CD14-positive monocyte (primary cell): ENCODE measurements around the gene MCU. TPM values are rescaled to one million over a fixed set of nuclear protein-coding genes. Genes with fewer than 3 reads are reported as not detected.

Source experiments
- DNase-seq, 3 donors: peaks; one replicate each; pipeline ENCODE4 v3.0.0-alpha.2; 2011 to 2022
- H2AFZ ChIP-seq: 2 replicates; pipeline ENCODE4 v1.6.0; 2012; ENCODE audit warnings: mild to moderate bottlenecking, low read depth, low read length, inconsistent platforms; ENCODE audit not compliant: insufficient read depth, poor library complexity, severe bottlenecking
- H3K27ac ChIP-seq, 2 donors: 1 replicate in 1 of 2; 2 replicates in 1 of 2; pipeline ENCODE4 v1.5.1; 2012 to 2013; ENCODE audit warnings: low read length in 2 of 2, control low read depth in 1 of 2, inconsistent platforms in 1 of 2, low read depth in 1 of 2, mild to moderate bottlenecking in 1 of 2
- H3K27me3 ChIP-seq, 2 donors: one replicate each; pipeline versions ENCODE4 v1.6.0 to v1.6.1; 2011 to 2013; ENCODE audit warnings: low read length in 2 of 2; ENCODE audit not compliant: control insufficient read depth in 2 of 2, insufficient read depth in 2 of 2
- H3K36me3 ChIP-seq, 2 donors: replicated peaks in 1 of 2; 1 replicate in 1 of 2; 2 replicates in 1 of 2; pipeline versions ENCODE4 v1.5.1 to v1.6.1; 2012 to 2013; ENCODE audit warnings: low read length in 2 of 2, control low read depth in 1 of 2, inconsistent platforms in 1 of 2, mild to moderate bottlenecking in 1 of 2; ENCODE audit not compliant: insufficient read depth in 2 of 2, control insufficient read depth in 1 of 2
- H3K4me1 ChIP-seq, 2 donors: 1 replicate in 1 of 2; 2 replicates in 1 of 2; pipeline versions ENCODE4 v1.5.1 to v1.6.1; 2012 to 2013; ENCODE audit warnings: low read length in 2 of 2, control low read depth in 1 of 2, inconsistent platforms in 1 of 2, mild to moderate bottlenecking in 1 of 2, moderate library complexity in 1 of 2; ENCODE audit not compliant: insufficient read depth in 2 of 2, control insufficient read depth in 1 of 2
- H3K4me2 ChIP-seq: replicated peaks from 2 replicates; pipeline ENCODE3; 2012; ENCODE audit warnings: low read length, moderate library complexity, mild to moderate bottlenecking; ENCODE audit not compliant: poor library complexity, severe bottlenecking; ENCODE audit errors: extremely low read depth
- H3K4me3 ChIP-seq, 3 experiments: fragments of 200-600 bp in 1 of 3; sonication (generic) in 1 of 3; replicated peaks in 1 of 3; 1 replicate in 2 of 3; 2 replicates in 1 of 3; pipeline ENCODE4 v1.5.1; 2011 to 2013; ENCODE audit warnings: low read length in 3 of 3, mild to moderate bottlenecking in 3 of 3, control low read depth in 2 of 3, low read depth in 2 of 3, inconsistent platforms in 1 of 3, moderate library complexity in 1 of 3
- H3K79me2 ChIP-seq: 2 replicates; pipeline ENCODE4 v1.6.0; 2012; ENCODE audit warnings: mild to moderate bottlenecking, control low read depth, inconsistent platforms, low read length, moderate library complexity; ENCODE audit not compliant: insufficient read depth
- H3K9ac ChIP-seq: 2 replicates; pipeline ENCODE4 v1.6.0; 2017; ENCODE audit warnings: low read length, mild to moderate bottlenecking; ENCODE audit not compliant: insufficient read depth, poor library complexity, severe bottlenecking
- H3K9me3 ChIP-seq, 2 donors: replicated peaks in 1 of 2; 1 replicate in 1 of 2; 2 replicates in 1 of 2; pipeline versions ENCODE4 v1.5.1 to v1.6.1; 2012 to 2013; ENCODE audit warnings: low read length in 2 of 2, control low read depth in 1 of 2; ENCODE audit not compliant: control insufficient read depth in 1 of 2, insufficient read depth in 1 of 2
- H4K20me1 ChIP-seq: 2 replicates; pipeline ENCODE4 v1.6.0; 2012; ENCODE audit warnings: mild to moderate bottlenecking, low read length, control low read depth, moderate library complexity; ENCODE audit not compliant: insufficient read depth
- H3K27ac Mint-ChIP-seq, 7 donors: one replicate each; pipeline ENCODE4 v1.8.0; 2020; ENCODE audit warnings: mild to moderate bottlenecking in 7 of 7, mixed read lengths in 7 of 7, moderate library complexity in 6 of 7, inconsistent platforms in 2 of 7
- H3K27me3 Mint-ChIP-seq, 3 donors: one replicate each; pipeline ENCODE4 v1.8.0; 2021 to 2022; ENCODE audit warnings: low read depth in 3 of 3, mild to moderate bottlenecking in 3 of 3, mixed read lengths in 3 of 3, moderate library complexity in 3 of 3, inconsistent platforms in 1 of 3
- H3K36me3 Mint-ChIP-seq, 2 donors: one replicate each; pipeline ENCODE4 v1.8.0; 2020; ENCODE audit warnings: mixed read lengths in 2 of 2, inconsistent platforms in 1 of 2, mild to moderate bottlenecking in 1 of 2
- H3K4me1 Mint-ChIP-seq: one replicate; pipeline ENCODE4 v1.8.0; 2020; ENCODE audit warnings: mild to moderate bottlenecking, mixed read lengths
- H3K4me3 Mint-ChIP-seq, 2 donors: one replicate each; pipeline ENCODE4 v1.8.0; 2020; ENCODE audit warnings: mild to moderate bottlenecking in 2 of 2, mixed read lengths in 2 of 2, moderate library complexity in 1 of 2
- H3K9me3 Mint-ChIP-seq, 7 donors: one replicate each; pipeline ENCODE4 v1.8.0; 2020 to 2022; ENCODE audit warnings: mixed read lengths in 7 of 7, mild to moderate bottlenecking in 6 of 7, moderate library complexity in 6 of 7, inconsistent platforms in 2 of 7
- CTCF ChIP-seq: fragments of 200-600 bp; IDR thresholded peaks from one replicate; pipeline ENCODE4 v1.8.0; 2022; ENCODE audit warnings: antibody characterized with exemption, mild to moderate bottlenecking
- WGBS: methylation state at CpG from one replicate; pipeline ENCODE4 v1.1.5; 2013; ENCODE audit warnings: missing lambda C conversion rate; ENCODE audit not compliant: insufficient coverage; 5-methylcytosine and 5-hydroxymethylcytosine counted together
- intact Hi-C, 2 donors: fragments of 100-400 bp; cut with micrococcal nuclease; formaldehyde crosslinking; loops; one replicate each; pipeline versions ENCODE4 v1.15.0 to v1.15.1; 2023
- polyA plus RNA-seq, 3 donors: library from polyadenylated mRNA; depleted of rRNA in 1 of 3; unstranded in 2 of 3; stranded (reverse) in 1 of 3; fragments of 300-500 nt in 2 of 3; fragments of >200 nt in 1 of 3; fragmentation: Illumina TruSeq in 2 of 3; gene quantifications; 1 replicate in 2 of 3; 2 replicates in 1 of 3; pipeline ENCODE4 v1.2.3, GENCODE V29; 2012 to 2021

Gene MCU
- polyA plus RNA-seq, 3 donors = 11.7 to 23.1 (median 16.5) TPM

GRCh38 chr10:72731916-72732419 is 40.0 kb downstream of the MCU start:
- H3K27me3 Mint-ChIP-seq = no peaks in the 10 kb centered on the region
- WGBS = no CpG with 5 or more reads among the region's 4 CpGs

GRCh38 chr10:72732521-72732920 is 40.6 kb downstream of the MCU start:
- peaks cover 47% of the 10 kb centered on the region for H3K79me2 ChIP-seq
- H3K9ac ChIP-seq = no peak overlapping the region
- no peak overlapping the region for H3K4me3 ChIP-seq
- peaks cover 0 to 2% (median 0%) of the 10 kb centered on the region in 7 donors for H3K9me3 Mint-ChIP-seq
- peaks cover 18% of the 10 kb centered on the region for H3K4me1 Mint-ChIP-seq
- peaks cover 2 to 7% of the 10 kb centered on the region in 2 donors for H3K4me1 ChIP-seq
- no peak overlapping the region for H3K4me3 Mint-ChIP-seq
- peaks cover 2 to 9% of the 10 kb centered on the region in 2 donors for H3K36me3 Mint-ChIP-seq
- peaks cover 50% of the 10 kb centered on the region for H4K20me1 ChIP-seq
- no peak overlapping the region for H3K4me2 ChIP-seq
- H3K36me3 ChIP-seq = no peaks in the 10 kb centered on the region
- H3K27me3 ChIP-seq = no peaks in the 10 kb centered on the region
- no peak overlapping the region for H2AFZ ChIP-seq
- H3K27me3 Mint-ChIP-seq = no peaks in the 10 kb centered on the region
- intact Hi-C loops = no loop called here
- DNase-seq = no peak
- no peaks in the 10 kb centered on the region for H3K9me3 ChIP-seq
- H3K27ac ChIP-seq = no peak overlapping the region
- TF ChIP-seq CTCF = no peak
- WGBS = no CpG with 5 or more reads among the region's 2 CpGs
- no peak overlapping the region for H3K27ac Mint-ChIP-seq

More at GRCh38 chr10:72731916-72732419, 40.0 kb downstream of the MCU start:
- Mint-ChIP-seq H3K9me3 (peaks cover 0 to 2% (median 0%) of the 10 kb centered on the region in 7 donors), H3K27ac (no peak overlapping the region), H3K36me3 (peaks cover 5 to 9% of the 10 kb centered on the region in 2 donors), H3K4me3 (no peak overlapping the region), H3K4me1 (peaks cover 13% of the 10 kb centered on the region)
- Histone ChIP-seq H3K36me3 (no peaks in the 10 kb centered on the region), H4K20me1 (peaks cover 44% of the 10 kb centered on the region), H3K9me3 (no peaks in the 10 kb centered on the region), H3K4me2 (no peak overlapping the region), H3K27ac (no peak overlapping the region), H3K9ac (no peak overlapping the region), H3K79me2 (peaks cover 42% of the 10 kb centered on the region), H3K4me3 (no peak overlapping the region), H2AFZ (no peak overlapping the region), H3K4me1 (peaks cover 0 to 1% of the 10 kb centered on the region in 2 donors), H3K27me3 (no peaks in the 10 kb centered on the region)
- no peak for TF ChIP-seq CTCF
- DNase-seq = no peak
- intact Hi-C loops = no loop called here
